Keratinocyte (primary cell): ENCODE measurements around the gene ANKDD1B. TPM values are rescaled to one million over a fixed set of nuclear protein-coding genes. Genes with fewer than 3 reads are reported as not detected.

ENCODE experiments used
- DNase-seq: peaks from one replicate; pipeline ENCODE4 v3.0.0-alpha.2; 2011; ENCODE audit warnings: low read depth, missing footprints, low spot score
- FAIRE-seq: peaks from 2 replicates; lab custom pipeline; 2011; peaks lifted over from hg19 to GRCh38; lab: Jason Lieb, UNC
- H2AFZ ChIP-seq: 2 replicates; pipeline ENCODE4 v1.6.0; 2012; ENCODE audit warnings: low read length, control low read depth, inconsistent platforms; ENCODE audit not compliant: control insufficient read depth
- H3K27ac ChIP-seq: 2 replicates; pipeline ENCODE4 v1.5.1; 2011; ENCODE audit warnings: low read length; ENCODE audit not compliant: control insufficient read depth, insufficient read depth
- H3K27me3 ChIP-seq: 3 replicates; pipeline ENCODE4 v1.6.0; 2011; ENCODE audit warnings: low read length; ENCODE audit not compliant: control insufficient read depth, insufficient read depth; ENCODE audit errors: extremely low read depth
- H3K36me3 ChIP-seq, 2 experiments: 2 replicates in 1 of 2; 3 replicates in 1 of 2; pipeline ENCODE4 v1.5.1; 2011; ENCODE audit warnings: low read length in 2 of 2, mild to moderate bottlenecking in 1 of 2; ENCODE audit not compliant: control insufficient read depth in 2 of 2, insufficient read depth in 2 of 2; ENCODE audit errors: extremely low read depth in 1 of 2
- H3K4me1 ChIP-seq: 3 replicates; pipeline ENCODE4 v1.5.1; 2011; ENCODE audit warnings: low read length; ENCODE audit not compliant: control insufficient read depth, insufficient read depth; ENCODE audit errors: extremely low read depth
- H3K4me2 ChIP-seq: 3 replicates; pipeline ENCODE4 v1.6.0; 2011; ENCODE audit warnings: low read depth, low read length; ENCODE audit not compliant: control insufficient read depth, insufficient read depth; ENCODE audit errors: extremely low read depth
- H3K4me3 ChIP-seq, 3 experiments: fragments of 200-600 bp in 1 of 3; sonication (generic) in 1 of 3; 2 replicates in 2 of 3; 3 replicates in 1 of 3; pipeline ENCODE4 v1.5.1; 2011 to 2016; ENCODE audit warnings: low read length in 3 of 3, mild to moderate bottlenecking in 3 of 3, control low read depth in 2 of 3, inconsistent platforms in 1 of 3, low read depth in 1 of 3, mixed read lengths in 1 of 3, mixed run types in 1 of 3, moderate library complexity in 1 of 3; ENCODE audit not compliant: control insufficient read depth in 2 of 3, insufficient read depth in 2 of 3; ENCODE audit errors: extremely low read depth in 1 of 3
- H3K79me2 ChIP-seq: 2 replicates; pipeline ENCODE4 v1.6.0; 2012; ENCODE audit warnings: low read length; ENCODE audit not compliant: control insufficient read depth, insufficient read depth
- H3K9ac ChIP-seq: 3 replicates; pipeline ENCODE4 v1.6.0; 2011; ENCODE audit warnings: low read length; ENCODE audit not compliant: control insufficient read depth, insufficient read depth; ENCODE audit errors: extremely low read depth
- H3K9me1 ChIP-seq: 3 replicates; pipeline ENCODE4 v1.6.0; 2011; ENCODE audit warnings: low read length; ENCODE audit not compliant: control insufficient read depth, insufficient read depth; ENCODE audit errors: extremely low read depth
- H3K9me3 ChIP-seq: 2 replicates; pipeline ENCODE4 v1.5.1; 2012; ENCODE audit warnings: low read depth, low read length; ENCODE audit not compliant: control insufficient read depth
- H4K20me1 ChIP-seq: 3 replicates; pipeline ENCODE4 v1.6.0; 2011; ENCODE audit warnings: low read length; ENCODE audit not compliant: control insufficient read depth, insufficient read depth; ENCODE audit errors: extremely low read depth
- CTCF ChIP-seq, 3 experiments: IDR thresholded peaks in 1 of 3; conservative IDR thresholded peaks in 1 of 3; optimal IDR thresholded peaks in 1 of 3; 2 replicates in 2 of 3; 3 replicates in 1 of 3; pipeline versions ENCODE3 to v1.5.1; 2011; ENCODE audit warnings: low read length in 3 of 3, mild to moderate bottlenecking in 3 of 3, moderate library complexity in 2 of 3, control low read depth in 1 of 3, inconsistent platforms in 1 of 3; ENCODE audit not compliant: insufficient read depth in 2 of 3; ENCODE audit errors: extremely low read depth in 1 of 3
- EZH2 ChIP-seq: IDR thresholded peaks from one replicate; pipeline ENCODE4 v1.6.1; 2012; ENCODE audit warnings: inconsistent platforms, mild to moderate bottlenecking, low read length, moderate library complexity
- dilution Hi-C: fragments of 300-500 bp; cut with MboI; formaldehyde crosslinking; loops from one replicate; pipeline ENCODE4 v1.7.0; 2020; ENCODE audit warnings: low sequenced_read_pairs; ENCODE audit not compliant: extremely low pct_ligation_motif_present
- polyA plus RNA-seq, 5 experiments: library from polyadenylated mRNA; depleted of rRNA in 3 of 5; stranded (reverse) in 3 of 5; stranded (forward) in 1 of 5; unstranded in 1 of 5; fragments of >200 nt; gene quantifications; 1 replicate in 1 of 5; 2 replicates in 3 of 5; 3 replicates in 1 of 5; pipeline versions ENCODE4 v1.2.1 to v1.2.3, GENCODE V29; 2011 to 2012; ENCODE audit warnings: missing spikeins in 2 of 5, low read depth in 1 of 5, low replicate concordance in 1 of 5

ANKDD1B gene
- polyA plus RNA-seq, 1 donor (not counting 4 experiments of a cell fraction or from before 2014, with no cell fraction given) = 1.1 TPM

GRCh38 chr5:75640826-75641225, 29.6 kb downstream of the ANKDD1B start:
- Histone ChIP-seq H3K79me2 (no peaks in the 10 kb centered on the region), H3K9me1 (no peaks in the 10 kb centered on the region), H3K36me3 (no peaks in the 10 kb centered on the region), H3K27me3 (no peaks in the 10 kb centered on the region), H2AFZ (no peak overlapping the region), H4K20me1 (no peaks in the 10 kb centered on the region), H3K4me1 (peaks cover 16% of the 10 kb centered on the region), H3K27ac (peak overlapping the region; percentile 56), H3K9me3 (no peaks in the 10 kb centered on the region), H3K4me3 (no peak overlapping the region), H3K4me2 (peak overlapping the region; percentile 55), H3K9ac (no peak overlapping the region)
- DNase-seq (no peak), FAIRE-seq (no peak)
- dilution Hi-C loops = no loop called here
- TF ChIP-seq EZH2 = no peak
- no peak for TF ChIP-seq CTCF (optimal IDR thresholded peaks at IDR 0.05 in 1 of 3, IDR thresholded peaks at IDR 0.05 in 1 of 3, conservative IDR thresholded peaks at IDR 0.05 in 1 of 3; ENCODE audit: extremely low read depth in 1 of 3, insufficient read depth in 2 of 3, low read length in 3 of 3)

- Histone ChIP-seq H3K9me3 (no peaks in the 10 kb centered on the region), H3K79me2 (no peaks in the 10 kb centered on the region), H4K20me1 (no peaks in the 10 kb centered on the region), H3K4me2 (no peak overlapping the region), H3K27ac (no peak overlapping the region), H3K36me3 (no peaks in the 10 kb centered on the region), H2AFZ (no peak overlapping the region), H3K4me3 (no peak overlapping the region), H3K27me3 (no peaks in the 10 kb centered on the region), H3K4me1 (peaks cover 5% of the 10 kb centered on the region), H3K9me1 (no peaks in the 10 kb centered on the region), H3K9ac (no peak overlapping the region)
- DNase-seq (no peak), FAIRE-seq (no peak)
- no peak for TF ChIP-seq CTCF (optimal IDR thresholded peaks at IDR 0.05 in 1 of 3, IDR thresholded peaks at IDR 0.05 in 1 of 3, conservative IDR thresholded peaks at IDR 0.05 in 1 of 3; ENCODE audit: extremely low read depth in 1 of 3, insufficient read depth in 2 of 3, low read length in 3 of 3)
- no peak for TF ChIP-seq EZH2
- dilution Hi-C loops = no loop called here
Measured at GRCh38 chr5:75648712-75649111, 37.5 kb downstream of the ANKDD1B start.
